Measurements from ENCODE around the gene IL1RAPL1.
"Not testable (repeated sequence)": the region's sequence is repeated elsewhere in the genome, so short reads cannot be mapped to it uniquely, and the experiment has no call there.

Gene IL1RAPL1

DNA sequence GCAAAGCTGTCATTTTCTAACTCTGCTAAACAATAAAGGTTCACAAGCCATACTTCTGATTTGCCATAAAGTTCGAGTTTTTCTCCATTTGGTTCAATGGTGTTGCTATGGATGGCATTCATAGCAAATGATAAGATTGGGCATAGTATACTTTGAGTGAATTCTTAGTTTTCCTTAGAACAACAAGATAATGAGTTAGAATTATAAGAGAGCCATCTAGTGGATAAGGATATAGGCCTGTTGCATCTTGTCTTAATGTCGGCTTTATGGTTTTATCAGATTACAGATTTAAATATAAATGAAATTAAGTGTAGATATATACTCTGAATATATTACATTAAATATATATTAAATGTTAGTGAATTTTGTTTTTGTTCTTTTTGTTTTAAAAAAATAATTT, 644.6 kb downstream of the IL1RAPL1 start:
- intact Hi-C loops (cut with DNase I), result no loop called here
- no peak for DNase-seq

DNA sequence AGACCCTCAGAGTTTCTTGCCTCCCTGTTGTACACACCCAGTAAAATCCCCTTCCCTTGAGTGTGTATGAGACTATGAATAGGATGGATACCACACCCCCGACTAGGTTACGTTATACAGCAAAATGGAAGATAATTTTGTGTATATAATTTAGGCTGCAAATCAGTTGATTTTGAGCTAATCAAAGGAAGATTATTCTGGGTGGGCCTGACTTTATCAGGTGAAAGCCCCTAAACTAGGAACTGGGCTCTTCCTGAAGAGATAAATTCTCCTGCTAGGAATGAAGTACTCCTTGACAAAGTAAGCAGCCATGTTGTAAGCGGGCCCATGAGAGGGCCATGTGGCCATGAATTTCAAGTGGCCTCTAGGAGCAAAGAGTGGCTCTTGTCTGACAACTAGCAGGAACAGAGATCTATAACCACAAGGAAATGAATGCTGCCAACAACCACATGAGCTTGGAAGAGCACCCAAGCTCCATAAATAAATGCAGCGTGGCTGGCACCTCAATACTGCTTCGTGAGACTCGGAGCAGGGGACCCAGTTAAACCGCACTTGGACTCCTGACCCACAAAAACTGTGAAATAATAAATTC, 646.4 kb downstream of the IL1RAPL1 start:
- DNase-seq, result no peak
- intact Hi-C loops (cut with DNase I), result no loop called here

DNA sequence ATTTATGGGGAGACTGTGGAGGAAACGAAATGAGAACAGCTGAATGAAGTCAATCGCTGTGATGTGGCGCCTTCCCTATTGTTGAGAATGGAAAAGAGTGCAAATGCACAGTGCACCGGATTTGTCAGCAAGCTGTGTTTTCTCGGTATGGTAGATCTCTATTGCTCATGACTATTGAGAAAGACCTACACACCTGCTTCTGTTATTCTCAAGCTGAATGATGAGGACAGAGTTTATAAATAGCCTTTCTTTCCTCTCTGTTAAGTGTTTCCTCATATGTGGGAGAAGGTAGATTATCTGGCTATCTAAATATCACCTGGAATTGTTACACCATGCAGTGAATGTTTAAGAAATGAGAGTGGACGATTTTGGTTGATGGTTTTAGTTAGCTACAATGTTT, 650.7 kb downstream of the IL1RAPL1 start:
- DNase-seq, result no peak
- intact Hi-C loops (cut with DNase I), result no loop called here

DNA sequence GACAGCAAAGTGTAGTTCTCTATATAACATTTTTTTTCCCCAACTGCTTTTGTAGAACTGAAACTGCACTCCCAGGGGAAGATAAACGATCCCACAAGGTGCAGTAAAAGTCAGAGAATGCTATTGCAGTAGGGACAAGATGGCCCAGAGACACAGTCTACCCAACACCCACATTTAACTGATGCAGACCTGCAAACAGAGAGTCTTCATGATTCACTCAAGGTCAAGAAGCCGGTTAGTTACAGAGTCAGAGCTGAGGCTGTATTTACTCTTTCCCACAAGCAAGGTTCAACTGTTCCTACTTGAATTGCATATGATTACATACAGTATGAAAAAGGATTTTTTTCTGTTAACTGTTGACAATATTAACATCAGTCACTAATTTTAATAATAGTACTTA, 654.6 kb downstream of the IL1RAPL1 start:
- intact Hi-C loops (cut with DNase I), result no loop called here
- DNase-seq, result no peak

DNA sequence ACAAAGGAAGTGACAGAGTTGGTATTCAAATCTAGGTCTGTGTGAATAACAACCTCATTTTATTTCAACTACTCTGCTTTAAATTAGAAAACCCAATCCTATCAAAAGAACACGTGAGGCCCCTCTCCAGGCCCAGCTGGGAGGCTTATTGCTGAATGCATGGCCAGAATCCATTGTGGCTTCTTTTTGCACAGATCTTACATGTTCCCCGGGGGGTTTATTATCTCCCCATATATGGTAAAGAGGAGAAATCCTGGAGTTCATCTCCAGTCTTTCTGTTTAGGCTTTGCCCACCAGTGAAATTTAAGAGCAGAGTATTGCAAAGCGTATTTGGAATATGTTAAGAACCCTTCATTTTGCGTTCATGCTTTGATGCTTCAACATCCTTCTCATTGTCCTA, 655.6 kb downstream of the IL1RAPL1 start:
- no peak for DNase-seq
- intact Hi-C loops (cut with DNase I), result no loop called here

DNA sequence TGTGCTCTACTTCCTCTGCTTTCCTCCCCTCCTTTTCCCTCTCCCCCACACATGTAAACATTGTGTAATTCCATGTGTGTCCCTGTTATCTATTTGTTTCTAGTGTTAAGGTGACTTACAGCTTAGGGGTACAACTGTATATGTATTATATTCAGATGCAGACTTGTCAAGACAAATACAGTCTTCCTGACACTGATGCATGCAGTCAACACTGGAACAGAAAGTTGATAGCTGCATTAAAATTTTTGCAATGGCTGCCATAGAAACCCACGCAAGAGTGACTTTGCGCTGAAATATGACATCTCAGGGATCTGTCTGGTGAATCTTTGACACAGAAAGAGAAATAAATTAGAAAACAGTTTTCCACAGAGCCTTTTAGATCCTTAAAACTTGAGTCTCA, 656.7 kb downstream of the IL1RAPL1 start:
- intact Hi-C loops (cut with DNase I), result no loop called here
- DNase-seq, result no peak

DNA sequence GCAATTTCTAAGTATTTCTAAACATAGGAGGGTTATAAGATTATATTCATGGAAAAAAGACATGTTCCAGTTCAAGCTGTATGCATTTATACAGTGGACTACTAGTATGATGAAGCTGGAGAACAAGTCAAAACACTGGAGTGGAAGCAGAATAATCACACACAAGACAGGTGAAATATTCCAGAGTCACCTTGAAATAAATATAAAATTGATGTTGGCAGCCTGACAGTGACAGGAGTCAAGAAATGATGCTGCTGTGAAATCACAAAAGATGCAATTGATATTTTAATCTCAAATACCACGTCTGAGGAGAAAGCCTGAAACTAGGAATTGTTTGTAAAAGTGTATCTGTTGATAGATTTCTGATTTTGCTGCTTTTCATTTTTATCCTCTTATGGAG, 667.3 kb downstream of the IL1RAPL1 start:
- DNase-seq, result no peak
- intact Hi-C loops (cut with DNase I), result no loop called here

DNA sequence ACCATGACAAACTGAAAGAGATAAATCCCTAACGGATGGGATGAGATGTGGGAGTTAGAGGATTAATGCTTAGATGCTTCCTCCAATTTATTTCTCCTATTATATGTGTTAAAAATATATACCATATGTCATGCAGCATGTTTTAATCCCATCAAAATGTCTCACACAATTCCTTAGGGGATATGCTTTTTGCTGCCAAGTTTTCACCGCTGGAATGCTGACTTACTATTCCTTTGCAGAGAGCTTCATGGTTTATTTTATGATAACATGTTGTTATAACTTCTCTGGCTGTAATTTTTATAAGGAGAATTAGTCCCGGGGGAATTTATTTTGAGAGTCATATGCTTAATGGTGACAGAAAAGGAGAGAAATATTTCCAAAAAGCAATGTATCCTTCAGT, 670.3 kb downstream of the IL1RAPL1 start:
- intact Hi-C loops (cut with DNase I), result no loop called here
- no peak for DNase-seq

DNA sequence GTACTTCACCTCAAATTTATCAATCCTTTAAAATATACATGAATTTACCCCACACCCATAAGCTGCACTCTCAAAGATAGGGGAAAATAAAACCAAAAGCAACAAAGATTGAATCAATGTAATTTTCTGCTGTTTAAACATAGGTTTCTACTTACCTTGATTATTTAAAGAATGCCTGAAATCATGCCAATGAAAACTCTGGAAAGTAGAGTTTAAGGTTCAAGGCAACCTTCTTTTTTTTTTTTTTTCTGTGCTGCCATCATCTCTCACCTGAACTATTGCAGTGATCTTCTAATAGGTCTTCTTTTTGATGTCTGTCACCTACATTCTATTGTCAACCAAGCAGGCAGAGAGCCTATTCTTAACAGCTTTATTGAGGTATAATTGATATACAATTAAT, 682.1 kb downstream of the IL1RAPL1 start:
- no peak for DNase-seq
- intact Hi-C loops (cut with DNase I), result no loop called here

DNA sequence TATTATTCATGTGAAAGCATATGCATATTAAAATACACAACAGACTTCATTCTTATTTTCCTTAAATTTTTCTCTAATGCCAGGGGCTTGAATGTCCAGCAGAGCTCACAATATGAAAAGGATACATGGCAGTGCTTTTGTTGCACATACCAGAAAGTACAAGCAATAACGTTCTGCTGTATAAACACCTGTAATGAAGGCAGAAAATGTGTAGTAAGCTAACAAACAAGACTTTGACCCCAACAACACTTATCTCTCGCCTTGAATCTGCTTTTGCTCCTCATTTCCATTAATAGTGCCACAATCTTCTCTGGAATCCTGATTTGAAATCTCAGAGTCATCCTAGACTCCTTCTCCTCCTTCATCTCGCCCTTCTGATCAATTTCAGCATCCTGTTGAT, 687.3 kb downstream of the IL1RAPL1 start:
- DNase-seq, result no peak
- intact Hi-C loops (cut with DNase I), result no loop called here

DNA sequence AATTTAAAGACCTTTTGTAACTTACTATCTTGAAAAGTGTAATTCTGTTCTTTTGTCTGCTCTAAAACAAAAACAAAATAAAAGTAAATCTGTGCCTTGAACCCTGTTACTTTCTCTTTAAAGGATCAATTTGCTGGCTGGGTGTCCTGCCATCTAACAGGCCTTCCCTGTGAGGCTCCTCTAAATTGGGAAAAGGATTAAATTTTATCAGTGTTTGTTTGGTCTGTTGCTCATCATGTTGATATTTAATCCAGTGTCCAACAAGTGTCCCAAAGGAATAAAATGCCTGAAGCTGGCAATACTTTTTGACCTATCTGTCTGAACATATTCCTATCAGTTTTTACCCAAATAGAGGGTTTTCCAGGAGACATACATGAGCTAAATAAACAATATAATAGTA, 688.7 kb downstream of the IL1RAPL1 start:
- intact Hi-C loops (cut with DNase I), result no loop called here

DNA sequence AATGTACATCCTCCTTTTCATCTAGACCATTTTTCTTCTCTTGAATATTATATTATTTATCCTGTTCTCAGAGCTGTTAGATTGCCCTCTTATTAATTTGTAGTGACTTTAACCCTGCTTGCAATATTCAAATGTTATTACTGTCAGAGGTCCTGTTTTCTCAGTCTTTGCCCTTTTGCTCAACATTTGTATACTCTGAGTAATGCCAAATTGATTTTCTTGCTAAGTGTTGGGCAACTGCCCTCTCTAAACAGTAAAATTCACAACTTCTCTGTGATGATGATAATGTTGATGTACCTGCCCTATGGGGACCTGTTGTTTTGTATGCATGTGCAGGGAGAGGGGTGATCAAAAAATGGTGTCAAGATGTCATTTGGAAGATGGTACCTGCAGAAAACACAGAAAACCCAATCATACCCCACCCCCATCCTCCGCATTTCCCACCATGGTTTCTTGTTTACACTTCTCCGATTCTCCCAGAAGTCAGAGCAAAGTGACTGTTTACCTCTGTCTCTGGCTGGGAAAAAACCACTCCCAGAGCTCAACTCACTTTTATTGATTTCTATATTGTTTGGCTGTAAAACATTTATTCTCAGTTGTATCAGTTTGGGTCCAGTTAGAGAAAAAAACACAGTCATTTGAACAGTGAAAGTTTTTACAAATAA, 694.0 kb downstream of the IL1RAPL1 start:
- DNase-seq, result no peak
- intact Hi-C loops (cut with DNase I), result no loop called here

More for the DNA sequence above, 688.7 kb downstream of the IL1RAPL1 start:
- no peak for DNase-seq

DNA sequence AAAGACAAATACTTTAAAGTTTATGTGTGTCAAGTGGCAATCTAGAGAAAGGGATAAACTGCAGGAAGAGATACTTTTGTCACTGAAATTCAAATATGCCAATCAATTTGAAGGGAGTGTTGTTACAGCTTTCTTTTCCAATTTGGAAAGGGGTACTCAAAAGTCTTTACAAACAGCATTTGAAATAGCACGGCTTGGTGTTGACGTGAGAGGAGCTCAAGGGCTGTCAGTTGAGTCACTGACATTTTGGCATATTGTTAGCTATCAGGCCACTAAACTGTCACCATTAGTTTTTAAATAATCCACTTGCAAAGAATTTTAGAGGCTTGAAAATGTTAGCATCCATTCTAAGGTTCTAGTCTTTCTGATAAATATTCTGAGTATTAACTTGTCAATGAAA, 698.4 kb downstream of the IL1RAPL1 start:
- intact Hi-C loops (cut with DNase I), result no loop called here
- no peak for DNase-seq

DNA sequence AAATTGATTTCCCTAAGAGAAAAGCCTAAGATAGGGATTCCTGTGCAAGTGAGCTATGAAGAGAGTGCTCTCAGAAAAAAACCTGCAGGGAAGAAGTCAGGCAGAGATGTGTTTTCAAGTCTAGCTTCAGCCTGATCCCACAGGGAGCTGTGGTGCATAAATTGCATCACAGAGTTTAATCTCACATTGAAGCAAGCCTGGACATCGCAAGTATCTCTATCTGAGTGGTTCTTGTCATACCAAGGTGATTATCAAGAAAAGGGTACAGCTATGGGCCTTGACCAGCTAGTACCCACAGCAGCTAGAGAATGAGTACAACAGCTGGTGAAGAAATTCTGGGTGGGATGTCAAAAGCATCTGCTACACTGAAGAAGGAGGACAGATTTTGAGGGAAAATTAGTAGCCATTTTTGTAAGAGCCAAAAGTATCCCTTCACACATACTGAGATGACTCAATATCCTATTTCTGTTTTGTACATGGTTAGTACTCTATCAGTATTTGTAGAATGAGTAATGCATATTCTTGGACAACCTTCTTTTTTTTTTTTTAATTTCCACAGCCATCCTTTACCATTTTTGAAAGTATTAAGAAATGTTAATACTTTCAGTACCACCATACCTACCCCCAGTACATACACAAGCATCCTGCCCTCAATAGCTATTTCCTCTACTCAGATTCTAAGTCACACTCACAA, 708.9 kb downstream of the IL1RAPL1 start:
- intact Hi-C loops (cut with DNase I), result no loop called here
- no peak for DNase-seq

DNA sequence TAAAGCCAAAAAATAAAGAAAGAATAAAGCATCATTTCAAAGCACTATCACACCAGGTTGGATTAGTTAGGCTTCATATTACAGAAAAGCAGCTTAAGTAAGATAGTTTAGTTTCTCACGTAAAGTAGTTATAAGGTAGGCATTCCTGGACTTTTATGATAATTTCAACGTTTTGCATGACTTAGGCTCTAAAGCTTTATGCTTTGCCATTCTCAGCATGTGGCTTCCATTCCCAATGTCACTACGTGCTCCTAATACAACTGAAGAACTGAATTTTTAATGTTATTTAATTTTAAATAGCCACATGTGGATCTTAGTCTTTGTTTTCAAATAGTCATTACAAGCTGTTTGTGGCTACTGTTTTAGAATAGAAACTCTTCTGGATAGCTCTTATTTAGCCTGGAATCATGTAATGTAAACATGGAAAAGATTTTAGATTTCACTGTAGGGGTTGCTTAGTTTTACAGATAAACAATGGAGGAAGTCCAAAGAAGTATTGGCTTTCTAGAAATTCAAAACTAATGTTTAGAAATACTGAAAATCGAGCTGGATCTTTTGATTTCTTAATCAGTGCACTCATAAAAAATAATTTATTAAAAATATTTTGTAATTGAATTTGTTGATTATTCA, 710.0 kb downstream of the IL1RAPL1 start:
- intact Hi-C loops (cut with DNase I), result no loop called here

DNA sequence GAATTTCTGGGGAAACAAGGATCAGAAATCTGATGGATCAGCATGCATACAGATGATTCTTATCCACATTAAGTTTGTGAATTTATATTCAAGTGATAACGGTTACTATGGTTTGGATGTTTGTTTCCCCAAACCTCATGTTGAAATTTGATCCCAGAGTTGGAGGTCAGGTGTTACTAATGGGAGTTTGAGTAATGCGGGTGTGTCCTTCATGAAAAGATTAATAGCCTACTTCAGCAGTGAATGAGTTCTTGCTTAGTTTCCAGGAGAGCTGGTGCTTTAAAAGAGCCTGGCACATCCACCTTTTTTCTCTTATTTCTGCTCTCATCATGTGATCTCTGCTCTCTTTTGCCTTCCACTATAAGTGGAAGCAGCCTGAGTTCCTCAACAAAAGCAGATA, 712.4 kb downstream of the IL1RAPL1 start:
- no peak for DNase-seq
- intact Hi-C loops (cut with DNase I), result no loop called here

More for the DNA sequence above, 710.0 kb downstream of the IL1RAPL1 start:
- no peak for DNase-seq

DNA sequence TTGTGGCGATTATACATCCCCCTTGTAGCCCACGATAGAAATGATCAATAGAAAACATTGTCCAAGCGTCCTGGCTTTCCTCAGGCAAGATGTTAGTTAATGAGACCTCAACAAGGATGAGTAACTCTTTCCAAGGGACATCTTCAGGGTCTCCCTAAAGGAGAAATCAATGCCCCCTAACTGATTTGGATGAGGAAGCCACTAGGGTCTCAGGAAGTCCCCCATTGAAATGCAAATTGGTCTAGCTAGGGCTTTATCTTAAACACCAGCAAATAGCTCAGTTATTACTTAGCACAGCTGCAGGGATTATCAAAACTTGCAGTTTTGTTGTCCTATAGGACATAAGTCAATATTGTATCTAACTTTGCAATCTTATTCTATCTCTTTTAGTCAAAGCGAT, 721.5 kb downstream of the IL1RAPL1 start:
- intact Hi-C loops (cut with DNase I), result no loop called here
- no peak for DNase-seq

DNA sequence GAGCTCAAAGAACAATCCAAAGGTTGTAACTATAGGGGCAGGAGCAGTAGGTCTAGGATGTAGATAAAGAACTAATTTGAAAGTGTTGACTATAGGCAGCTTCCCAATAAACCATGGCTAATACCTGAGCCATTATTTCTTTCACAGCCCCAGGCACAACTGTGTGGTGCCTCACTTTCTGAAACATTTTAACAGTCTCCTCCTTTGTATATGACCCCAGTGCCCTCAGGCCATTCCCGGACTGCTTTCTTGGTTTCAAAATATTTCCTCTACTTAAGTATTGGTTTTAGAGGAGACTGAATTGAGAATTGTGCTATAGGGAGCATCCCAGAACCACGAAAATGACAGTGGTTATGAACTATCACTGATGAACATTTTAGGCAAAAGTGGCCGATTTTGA, 728.7 kb downstream of the IL1RAPL1 start:
- DNase-seq, result no peak
- intact Hi-C loops (cut with DNase I), result no loop called here

DNA sequence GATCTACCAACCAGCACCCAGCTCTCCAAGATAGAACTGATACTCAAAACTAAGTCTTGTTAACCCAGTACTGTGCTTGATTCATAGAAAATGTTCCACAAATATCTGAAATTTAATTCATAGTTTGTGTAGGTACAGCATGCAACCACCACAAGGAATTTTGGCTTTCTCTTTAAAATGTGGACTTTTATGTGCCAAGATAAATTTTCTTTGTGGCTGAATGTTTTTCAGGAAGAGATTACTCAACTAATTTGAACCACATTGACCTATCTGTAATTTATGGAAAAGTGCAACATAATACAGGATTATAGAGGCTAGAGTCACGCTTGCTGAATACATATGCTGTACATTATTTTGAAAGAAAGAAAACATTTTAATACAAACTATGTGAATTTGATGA, 730.8 kb downstream of the IL1RAPL1 start:
- DNase-seq, result no peak
- intact Hi-C loops (cut with DNase I), result no loop called here

DNA sequence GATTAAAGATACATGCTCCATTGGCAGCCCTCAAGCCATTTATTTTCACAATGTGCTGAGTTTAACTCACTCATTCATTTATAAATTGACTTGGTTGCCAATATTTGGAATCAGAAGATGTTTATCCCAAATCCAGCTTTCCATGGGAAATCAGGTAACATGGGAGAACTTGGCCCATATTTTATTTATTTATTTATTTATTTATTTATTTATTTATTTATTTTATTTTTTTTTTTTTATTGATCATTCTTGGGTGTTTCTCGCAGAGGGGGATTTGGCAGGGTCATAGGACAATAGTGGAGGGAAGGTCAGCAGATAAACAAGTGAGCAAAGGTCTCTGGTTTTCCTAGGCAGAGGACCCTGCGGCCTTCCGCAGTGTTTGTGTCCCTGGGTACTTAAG, 745.2 kb downstream of the IL1RAPL1 start:
- DNase-seq; intact Hi-C loops (cut with DNase I): not testable (repeated sequence)

DNA sequence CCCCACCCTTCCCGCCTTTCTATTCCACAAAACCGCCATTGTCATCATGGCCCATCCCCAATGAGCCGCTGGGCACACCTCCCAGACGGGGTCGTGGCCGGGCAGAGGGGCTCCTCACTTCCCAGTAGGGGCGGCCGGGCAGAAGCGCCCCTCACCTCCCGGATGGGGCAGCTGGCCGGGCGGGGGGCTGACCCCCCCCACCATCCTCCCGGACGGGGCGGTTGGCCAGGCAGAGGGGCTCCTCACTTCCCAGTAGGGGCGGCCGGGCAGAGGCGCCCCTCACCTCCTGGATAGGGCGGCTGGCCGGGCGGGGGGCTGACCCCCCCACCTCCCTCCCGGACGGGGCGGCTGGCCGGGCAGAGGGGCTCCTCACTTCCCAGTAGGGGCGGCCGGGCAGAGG, 745.8 kb downstream of the IL1RAPL1 start:
- DNase-seq, result peak in 1 of 10 donors; percentile 83
- intact Hi-C loops (cut with DNase I), result not testable (repeated sequence)

DNA sequence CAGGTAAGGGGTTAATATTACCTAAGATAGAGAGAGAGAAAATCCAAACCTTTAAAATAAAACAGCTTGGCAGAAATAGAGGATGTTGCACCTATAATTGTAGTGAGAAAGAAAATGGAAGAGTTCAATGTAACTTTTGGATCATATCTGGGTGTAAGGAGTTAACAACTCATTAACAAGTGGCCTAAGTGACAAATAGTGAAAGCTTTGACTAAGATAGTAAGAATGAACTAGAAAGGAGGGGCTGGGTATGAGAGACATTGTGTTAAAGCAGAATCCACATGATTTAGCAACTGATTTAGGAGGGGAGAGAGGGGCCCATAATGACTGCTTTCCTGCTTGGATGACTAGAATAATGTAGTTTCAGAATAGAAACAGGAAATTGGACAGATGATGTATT, 761.0 kb downstream of the IL1RAPL1 start:
- intact Hi-C loops (cut with DNase I), result no loop called here
- no peak for DNase-seq

Measured in posterior cingulate gyrus (tissue), 11 donors.